Adrenal gland (tissue), 12 donors: ENCODE measurements around the gene SLC22A6. TPM values are rescaled to one million over a fixed set of nuclear protein-coding genes. Genes with fewer than 3 reads are reported as not detected.

Source experiments
- DNase-seq, 7 donors: peaks; one replicate each; pipeline ENCODE4 v3.0.0-alpha.2; 2019 to 2020
- H3K27ac ChIP-seq, 5 donors: fragments of 200-600 bp; sonication (generic) in 4 of 5; 1 replicate in 3 of 5; 2 replicates in 2 of 5; pipeline versions ENCODE4 v1.5.1 to v1.8.0; 2016 to 2020; ENCODE audit warnings: mild to moderate bottlenecking in 1 of 5
- H3K27me3 ChIP-seq: fragments of 200-600 bp; 2 replicates; pipeline ENCODE4 v1.8.0; 2021
- H3K36me3 ChIP-seq, 2 donors: fragments of 200-600 bp; replicated peaks in 1 of 2; 1 replicate in 1 of 2; 2 replicates in 1 of 2; pipeline versions ENCODE4 v1.5.1 to v1.8.0; 2018 to 2022
- H3K4me1 ChIP-seq, 2 donors: fragments of 200-600 bp; replicated peaks in 1 of 2; 1 replicate in 1 of 2; 2 replicates in 1 of 2; pipeline versions ENCODE4 v1.5.1 to v1.8.0; 2018 to 2021
- H3K4me3 ChIP-seq, 4 donors: fragments of 200-600 bp; sonication (generic) in 3 of 4; one replicate each; pipeline ENCODE4 v1.5.1; 2016 to 2018
- H3K9me3 ChIP-seq, 3 donors: fragments of 200-600 bp; sonication (generic) in 1 of 3; replicated peaks in 1 of 3; 1 replicate in 2 of 3; 2 replicates in 1 of 3; pipeline versions ENCODE4 v1.5.1 to v1.8.0; 2016 to 2021
- CTCF ChIP-seq, 6 experiments: fragments of 450-650 bp in 4 of 6; fragments of 200-600 bp in 2 of 6; sonication (generic) in 1 of 6; IDR thresholded peaks; 1 replicate in 5 of 6; 2 replicates in 1 of 6; pipeline versions ENCODE4 v1.5.1 to v1.8.0; 2016 to 2021; ENCODE audit warnings: antibody characterized with exemption in 6 of 6, mild to moderate bottlenecking in 2 of 6, moderate library complexity in 1 of 6
- POLR2A ChIP-seq, 2 donors: fragments of 450-650 bp; IDR thresholded peaks; one replicate each; pipeline ENCODE4 v1.6.1; 2017; ENCODE audit warnings: antibody characterized with exemption in 2 of 2, mild to moderate bottlenecking in 2 of 2, moderate library complexity in 1 of 2
- WGBS, 4 donors: extraction: QIAGEN DNeasy Blood & Tissue Kit in 2 of 4; methylation state at CpG; one replicate each; pipeline versions ENCODE4 v1.1.5 to v1.1.7; 2013 to 2017; 5-methylcytosine and 5-hydroxymethylcytosine counted together
- intact Hi-C, 2 donors: fragments of 100-400 bp; cut with DNase I; formaldehyde crosslinking; loops; one replicate each; pipeline versions ENCODE4 v1.14.1 to v1.15.0; 2022 to 2023
- polyA plus RNA-seq, 3 donors: library from polyadenylated mRNA; stranded (reverse); fragments of 200-250 nt in 2 of 3; fragments of 350-450 nt in 1 of 3; fragmentation: Illumina TruSeq in 1 of 3; extraction: RNeasy Lipid Tissue Mini Kit (QIAGEN cat#74804) in 1 of 3; gene quantifications; one replicate each; pipeline ENCODE4 v1.2.3, GENCODE V29; 2013 to 2014
- total RNA-seq, 9 donors: library from RNA; depleted of rRNA in 4 of 9; stranded (reverse); fragments of >200 nt in 4 of 9; fragments of 120-200 nt in 1 of 9; fragmentation: NEBNext Ultra II Directional in 1 of 9; extraction: Animal tissue kit (Norgen Biotek cat#: 25700) in 1 of 9; gene quantifications; one replicate each; pipeline versions ENCODE4 v1.1.0 to v1.2.4, GENCODE V29; 2013 to 2023
- donor health status: healthy with polysubstance abuse.
- donor health status: Bipolar disorder and iron deficiency.
- donor health status: DM: yes; HTN: yes; CAD: no.
- donor health status: DM: no; HTN: no; CAD: no.
- donor health status: DM: no; HTN: no; CAD: no.
- donor health status: DM: yes; HTN: yes; CAD: no.

Gene SLC22A6
- total and polyA plus RNA-seq, 12 donors: not detected

- Histone ChIP-seq H3K4me1 (no peaks in the 10 kb centered on the region), H3K9me3 (no peaks in the 10 kb centered on the region), H3K36me3 (no peaks in the 10 kb centered on the region), H3K27ac (no peak overlapping the region), H3K4me3 (no peak overlapping the region), H3K27me3 (no peaks in the 10 kb centered on the region)
- DNase-seq: no peak
- TF ChIP-seq POLR2A (IDR thresholded peaks at IDR 0.05) (no peak), CTCF (IDR thresholded peaks at IDR 0.05) (no peak)
- intact Hi-C loops: no loop called here
- WGBS, 4 donors: 81 to 88% (median 83%) methylated on average over 3 of the region's 3 CpGs
These were observed 429 bp upstream of the SLC22A6 start for GRCh38 chr11:62985041-62985750.

- TF ChIP-seq POLR2A (IDR thresholded peaks at IDR 0.05) (no peak), CTCF (IDR thresholded peaks at IDR 0.05) (no peak)
- H3K4me3 ChIP-seq: no peak overlapping the region
- no peaks in the 10 kb centered on the region for H3K27me3 ChIP-seq
These were observed 1.1 kb downstream of the SLC22A6 start for GRCh38 chr11:62983536-62984199.

GRCh38 chr11:62981743-62982142 lies 3.0 kb downstream of the SLC22A6 start:
- Histone ChIP-seq H3K27ac (no peak overlapping the region), H3K4me3 (no peak overlapping the region), H3K36me3 (no peaks in the 10 kb centered on the region), H3K27me3 (no peaks in the 10 kb centered on the region), H3K4me1 (no peaks in the 10 kb centered on the region), H3K9me3 (no peaks in the 10 kb centered on the region)
- intact Hi-C loops: no loop called here
- no peak for TF ChIP-seq POLR2A (IDR thresholded peaks at IDR 0.05)
- DNase-seq: no peak
- 72 to 92% (median 90%) methylated on average over 7 of the region's 7 CpGs for WGBS, 4 donors

More at GRCh38 chr11:62983536-62984199, 1.1 kb downstream of the SLC22A6 start:
- no peak overlapping the region for H3K27ac ChIP-seq
- intact Hi-C loops: no loop called here
- no peaks in the 10 kb centered on the region for H3K4me1 ChIP-seq
- WGBS, 4 donors: 82 to 92% (median 87%) methylated on average over 10 to 13 of the region's 13 CpGs
- DNase-seq: no peak
- H3K9me3 ChIP-seq: no peaks in the 10 kb centered on the region
- H3K36me3 ChIP-seq: no peaks in the 10 kb centered on the region

- DNase-seq: no peak
- intact Hi-C loops: no loop called here
- no peaks in the 10 kb centered on the region for H3K4me1 ChIP-seq
- no peaks in the 10 kb centered on the region for H3K9me3 ChIP-seq
- WGBS, 4 donors: 24 to 60% (median 38%) methylated on average over 1 of the region's 1 CpG
- no peak overlapping the region for H3K4me3 ChIP-seq
- TF ChIP-seq CTCF (IDR thresholded peaks at IDR 0.05): no peak
- no peak for TF ChIP-seq POLR2A (IDR thresholded peaks at IDR 0.05)
- peaks cover under 1% of the 10 kb centered on the region for H3K27me3 ChIP-seq
- no peaks in the 10 kb centered on the region for H3K36me3 ChIP-seq
- H3K27ac ChIP-seq: no peak overlapping the region
These were observed 4.5 kb downstream of the SLC22A6 start for GRCh38 chr11:62980133-62980760.
